HL-60 (cell line): ENCODE data around the gene MYO1D.

Source experiments
- POLR2AphosphoS5 ChIP-seq: IDR thresholded peaks from 2 replicates; pipeline ENCODE4 v1.6.1; 2012; ENCODE audit warnings: low read depth
- TF ChIP-seq, protein P1 (sequence below): IDR thresholded peaks from one replicate; pipeline ENCODE4 v1.5.1; 2011; ENCODE audit warnings: low read length, control low read depth, inconsistent platforms; ENCODE audit not compliant: insufficient read depth
- TF ChIP-seq, protein P2 (sequence below): IDR thresholded peaks from 2 replicates; pipeline ENCODE4 v1.6.1; 2012; ENCODE audit warnings: low read depth; ENCODE audit not compliant: insufficient replicate concordance

DNA sequence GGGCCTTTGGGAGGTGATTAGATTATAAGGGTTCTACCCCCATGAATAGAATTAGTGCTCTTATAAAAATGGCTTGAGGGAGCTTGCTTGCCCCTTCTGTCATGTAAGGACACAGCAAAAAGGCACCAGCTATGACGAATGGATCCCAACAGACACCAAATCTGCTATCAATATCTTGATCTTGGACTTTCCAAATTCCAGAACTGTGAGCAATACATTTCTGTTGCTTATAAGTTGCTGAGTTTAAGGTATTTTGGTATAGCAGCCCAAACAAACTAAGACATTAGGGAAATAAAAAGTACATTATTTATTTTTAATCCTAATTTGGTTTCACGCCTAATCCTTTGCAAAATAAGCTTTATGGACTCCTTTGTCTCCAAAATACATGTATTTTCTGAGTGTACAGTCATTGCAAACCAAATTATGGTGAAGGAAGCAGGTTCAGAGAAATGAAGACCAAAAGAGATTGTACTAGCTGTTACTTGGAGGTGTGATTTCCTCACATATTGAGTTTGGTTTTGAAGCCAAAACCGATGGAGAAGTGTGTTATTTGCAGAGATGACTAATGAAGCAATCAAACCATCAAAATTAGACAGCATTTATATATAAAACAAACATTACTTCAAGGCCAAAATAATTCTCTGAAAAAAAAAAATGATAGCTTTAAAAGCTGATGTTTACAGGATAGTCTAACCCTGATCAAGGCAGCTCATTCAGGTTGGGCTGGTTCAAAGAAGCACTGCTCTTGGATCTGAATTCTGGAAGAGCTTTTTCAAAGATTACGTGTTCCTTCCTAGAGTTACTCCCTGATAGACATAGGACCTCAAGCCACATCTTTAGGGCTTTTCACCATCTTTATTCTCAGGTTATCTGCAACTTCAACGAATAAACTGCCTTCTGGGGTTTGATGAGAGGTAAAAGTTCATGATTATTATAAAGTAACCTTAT is 71.6 kb downstream of the MYO1D start:
- TF ChIP-seq, protein P1, sequence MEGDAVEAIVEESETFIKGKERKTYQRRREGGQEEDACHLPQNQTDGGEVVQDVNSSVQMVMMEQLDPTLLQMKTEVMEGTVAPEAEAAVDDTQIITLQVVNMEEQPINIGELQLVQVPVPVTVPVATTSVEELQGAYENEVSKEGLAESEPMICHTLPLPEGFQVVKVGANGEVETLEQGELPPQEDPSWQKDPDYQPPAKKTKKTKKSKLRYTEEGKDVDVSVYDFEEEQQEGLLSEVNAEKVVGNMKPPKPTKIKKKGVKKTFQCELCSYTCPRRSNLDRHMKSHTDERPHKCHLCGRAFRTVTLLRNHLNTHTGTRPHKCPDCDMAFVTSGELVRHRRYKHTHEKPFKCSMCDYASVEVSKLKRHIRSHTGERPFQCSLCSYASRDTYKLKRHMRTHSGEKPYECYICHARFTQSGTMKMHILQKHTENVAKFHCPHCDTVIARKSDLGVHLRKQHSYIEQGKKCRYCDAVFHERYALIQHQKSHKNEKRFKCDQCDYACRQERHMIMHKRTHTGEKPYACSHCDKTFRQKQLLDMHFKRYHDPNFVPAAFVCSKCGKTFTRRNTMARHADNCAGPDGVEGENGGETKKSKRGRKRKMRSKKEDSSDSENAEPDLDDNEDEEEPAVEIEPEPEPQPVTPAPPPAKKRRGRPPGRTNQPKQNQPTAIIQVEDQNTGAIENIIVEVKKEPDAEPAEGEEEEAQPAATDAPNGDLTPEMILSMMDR: no peak
- TF ChIP-seq, protein P2, sequence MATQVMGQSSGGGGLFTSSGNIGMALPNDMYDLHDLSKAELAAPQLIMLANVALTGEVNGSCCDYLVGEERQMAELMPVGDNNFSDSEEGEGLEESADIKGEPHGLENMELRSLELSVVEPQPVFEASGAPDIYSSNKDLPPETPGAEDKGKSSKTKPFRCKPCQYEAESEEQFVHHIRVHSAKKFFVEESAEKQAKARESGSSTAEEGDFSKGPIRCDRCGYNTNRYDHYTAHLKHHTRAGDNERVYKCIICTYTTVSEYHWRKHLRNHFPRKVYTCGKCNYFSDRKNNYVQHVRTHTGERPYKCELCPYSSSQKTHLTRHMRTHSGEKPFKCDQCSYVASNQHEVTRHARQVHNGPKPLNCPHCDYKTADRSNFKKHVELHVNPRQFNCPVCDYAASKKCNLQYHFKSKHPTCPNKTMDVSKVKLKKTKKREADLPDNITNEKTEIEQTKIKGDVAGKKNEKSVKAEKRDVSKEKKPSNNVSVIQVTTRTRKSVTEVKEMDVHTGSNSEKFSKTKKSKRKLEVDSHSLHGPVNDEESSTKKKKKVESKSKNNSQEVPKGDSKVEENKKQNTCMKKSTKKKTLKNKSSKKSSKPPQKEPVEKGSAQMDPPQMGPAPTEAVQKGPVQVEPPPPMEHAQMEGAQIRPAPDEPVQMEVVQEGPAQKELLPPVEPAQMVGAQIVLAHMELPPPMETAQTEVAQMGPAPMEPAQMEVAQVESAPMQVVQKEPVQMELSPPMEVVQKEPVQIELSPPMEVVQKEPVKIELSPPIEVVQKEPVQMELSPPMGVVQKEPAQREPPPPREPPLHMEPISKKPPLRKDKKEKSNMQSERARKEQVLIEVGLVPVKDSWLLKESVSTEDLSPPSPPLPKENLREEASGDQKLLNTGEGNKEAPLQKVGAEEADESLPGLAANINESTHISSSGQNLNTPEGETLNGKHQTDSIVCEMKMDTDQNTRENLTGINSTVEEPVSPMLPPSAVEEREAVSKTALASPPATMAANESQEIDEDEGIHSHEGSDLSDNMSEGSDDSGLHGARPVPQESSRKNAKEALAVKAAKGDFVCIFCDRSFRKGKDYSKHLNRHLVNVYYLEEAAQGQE: no peak
- TF ChIP-seq POLR2AphosphoS5: no peak
